Measurements from ENCODE around the gene ASPA. TPM values are rescaled to one million over a fixed set of nuclear protein-coding genes. Genes with fewer than 3 reads are reported as not detected.

The ASPA gene
- total RNA-seq: 5.4 TPM

DNA sequence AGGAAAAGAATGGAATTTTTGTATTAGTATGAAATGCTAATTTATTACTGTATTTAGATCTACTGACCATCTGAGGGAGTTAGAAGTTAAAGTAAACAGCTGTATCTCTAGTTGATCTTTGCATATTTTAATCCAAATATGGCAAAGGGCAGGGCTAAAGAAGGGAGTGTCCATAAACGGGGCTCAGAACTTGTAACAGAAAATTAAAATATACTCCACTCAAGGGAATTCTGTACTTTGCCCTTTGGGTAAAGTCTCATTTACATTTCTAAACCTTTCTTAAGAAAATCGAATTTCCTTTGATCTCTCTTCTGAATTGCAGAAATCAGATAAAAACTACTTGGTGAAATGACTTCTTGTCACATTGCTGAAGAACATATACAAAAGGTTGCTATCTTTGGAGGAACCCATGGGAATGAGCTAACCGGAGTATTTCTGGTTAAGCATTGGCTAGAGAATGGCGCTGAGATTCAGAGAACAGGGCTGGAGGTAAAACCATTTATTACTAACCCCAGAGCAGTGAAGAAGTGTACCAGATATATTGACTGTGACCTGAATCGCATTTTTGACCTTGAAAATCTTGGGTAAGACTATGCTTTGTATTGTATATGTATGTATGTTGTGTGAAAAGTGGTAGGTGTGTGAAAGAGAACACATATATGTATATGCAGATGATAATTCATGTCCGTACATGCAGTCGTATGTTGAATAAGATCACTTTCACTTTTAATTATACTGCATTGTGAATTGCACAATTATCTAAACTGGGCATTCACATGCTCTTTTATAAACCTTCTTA is at the start of gene ASPA:
ASPA (plus strand) TSS at position 186 of the 799 bp plus-strand sequence; CDS start at position 349, 163 bp downstream.

GRCh38 chr17:3433741-3434140 is 42.1 kb upstream of the ASPA start, which contains the start of gene OR1E2:
Gene OR1E2, minus strand, starts transcription at chr17:3433841. Its CDS starts 0 bp downstream, at chr17:3433841.

DNA sequence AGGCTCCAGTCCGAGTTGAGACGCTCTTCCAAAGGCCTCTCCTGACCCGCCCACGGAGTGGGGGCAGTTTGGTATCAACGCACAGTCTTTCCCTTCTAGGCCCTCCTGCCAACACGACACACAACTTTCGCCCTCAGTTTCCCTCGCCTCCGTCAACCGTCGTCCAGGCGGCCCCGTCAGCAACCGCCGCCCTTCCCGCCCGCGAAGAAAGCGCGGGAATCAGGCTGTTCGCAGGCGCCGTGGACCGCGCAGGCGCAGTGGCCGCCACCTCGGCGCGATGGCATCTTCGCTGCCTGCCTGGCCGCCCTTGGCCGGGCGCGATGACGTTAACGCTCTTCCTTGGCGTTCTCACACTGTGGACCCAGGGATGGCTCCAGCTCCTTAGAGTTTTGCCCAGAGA is 4.2 kb upstream of the ASPA start, which contains the start of gene SPATA22:
SPATA22 (minus strand) TSS at position 221 of the 400 bp plus-strand sequence. CDS start 2,494 bp downstream, outside the sequence.

Other genes starting within 250 kb of the ASPA start
- not detected for gene OR3A1, start 177.6 kb upstream of the ASPA start, total RNA-seq
- gene OR3A2, start 89.7 kb upstream of the ASPA start, total RNA-seq: 0.38 TPM
- not detected for gene OR1E1, start 77.6 kb upstream of the ASPA start, total RNA-seq
- not detected for gene OR3A3, start 64.6 kb upstream of the ASPA start, total RNA-seq
- gene OR1E2, start 42.2 kb upstream of the ASPA start, total RNA-seq: not detected
- gene SPATA22, start 4.2 kb upstream of the ASPA start, total RNA-seq: 1.8 TPM
- 0.55 TPM for gene TRPV3, start 81.8 kb downstream of the ASPA start, total RNA-seq
- 11.9 TPM for gene TRPV1, start 133.4 kb downstream of the ASPA start, total RNA-seq
- 23.7 TPM for gene SHPK, start 160.3 kb downstream of the ASPA start, total RNA-seq
- gene CTNS, start 160.8 kb downstream of the ASPA start, total RNA-seq: 13.8 TPM
- gene TAX1BP3, start 192.6 kb downstream of the ASPA start, total RNA-seq: 37.0 TPM
- 16.1 TPM for gene EMC6, start 192.8 kb downstream of the ASPA start, total RNA-seq
- 3.0 TPM for gene P2RX5, start 220.2 kb downstream of the ASPA start, total RNA-seq
- gene HASPIN, start 247.9 kb downstream of the ASPA start, total RNA-seq: 1.8 TPM

All from camera-type eye (tissue), 1 donor.